Heart right ventricle (tissue), 16 donors: ENCODE results near the gene MBTD1. TPM values are rescaled to one million over a fixed set of nuclear protein-coding genes. Genes with fewer than 3 reads are reported as not detected.

Experiments used
- ATAC-seq, 8 donors: fragments of 200-7000 bp; cut with Tn5 transposase; one replicate each; pipeline ENCODE4 v1.9.1; 2020; ENCODE audit warnings: mild to moderate bottlenecking in 8 of 8, moderate library complexity in 8 of 8, moderate number of reproducible peaks in 1 of 8
- DNase-seq, 2 donors: peaks; one replicate each; pipeline ENCODE4 v3.0.0-alpha.2; 2020
- H3K27ac ChIP-seq, 10 donors: fragments of 200-600 bp; sonication (generic) in 2 of 10; one replicate each; pipeline versions ENCODE4 v1.5.0 to v1.8.0; 2020 to 2022; ENCODE audit warnings: mild to moderate bottlenecking in 3 of 10
- H3K27me3 ChIP-seq, 7 donors: fragments of 200-600 bp; one replicate each; pipeline ENCODE4 v1.8.0; 2021 to 2022; ENCODE audit warnings: mild to moderate bottlenecking in 2 of 7
- H3K36me3 ChIP-seq, 9 donors: fragments of 200-600 bp; sonication (generic) in 1 of 9; one replicate each; pipeline versions ENCODE4 v1.5.0 to v1.8.0; 2020 to 2022; ENCODE audit warnings: mild to moderate bottlenecking in 2 of 9
- H3K4me1 ChIP-seq, 9 donors: fragments of 200-600 bp; sonication (generic) in 1 of 9; one replicate each; pipeline versions ENCODE4 v1.5.0 to v1.8.0; 2020 to 2022; ENCODE audit warnings: mild to moderate bottlenecking in 4 of 9
- H3K4me3 ChIP-seq, 10 donors: fragments of 200-600 bp; sonication (generic) in 2 of 10; one replicate each; pipeline versions ENCODE4 v1.5.0 to v1.8.0; 2020 to 2022; ENCODE audit warnings: mild to moderate bottlenecking in 7 of 10, moderate library complexity in 2 of 10
- H3K9me3 ChIP-seq, 11 donors: fragments of 200-600 bp in 10 of 11; sonication (generic) in 2 of 11; one replicate each; pipeline versions ENCODE4 v1.5.0 to v1.8.0; 2013 to 2022; ENCODE audit warnings: mild to moderate bottlenecking in 2 of 11, control low read depth in 1 of 11, moderate library complexity in 1 of 11
- CTCF ChIP-seq, 9 donors: fragments of 200-600 bp; sonication (generic) in 2 of 9; IDR thresholded peaks; one replicate each; pipeline versions ENCODE4 v1.5.0 to v1.8.0; 2021 to 2022; ENCODE audit warnings: antibody characterized with exemption in 9 of 9, mild to moderate bottlenecking in 5 of 9, moderate library complexity in 1 of 9
- WGBS, 2 donors: extraction: QIAGEN DNeasy Blood & Tissue Kit; methylation state at CpG; one replicate each; pipeline ENCODE4 v1.1.7; 2013; ENCODE audit warnings: inconsistent platforms in 1 of 2; 5-methylcytosine and 5-hydroxymethylcytosine counted together
- intact Hi-C, 10 donors: fragments of 100-400 bp; cut with DNase I; formaldehyde crosslinking; loops; one replicate each; pipeline versions ENCODE4 v1.11.1 to v1.14.2; 2022
- polyA plus RNA-seq, 2 donors: library from polyadenylated mRNA; stranded (reverse); fragments of 200-250 nt; gene quantifications; one replicate each; pipeline ENCODE4 v1.2.3, GENCODE V29; 2013
- total RNA-seq, 10 donors: library from RNA; stranded (reverse); fragmentation: NEBNext Ultra II Directional in 3 of 10; extraction: Animal tissue kit (Norgen Biotek cat#: 25700) in 3 of 10; gene quantifications; one replicate each; pipeline versions ENCODE4 v1.2.1 to v1.2.4, GENCODE V29; 2021 to 2023
- donor health status: Arrhythmogenic right ventricular cardiomyopathy.
- donor health status: ischemic (EF 13 %, LVEDD 7.1; RV severe dilation, severe dysfunction).
- donor health status: healthy with polysubstance abuse.
- donor health status: DM: no; HTN: yes; CAD: no.
- donor health status: DM: no; HTN: no; CAD: no.
- donor health status: ischemic (EF 25% LVEDD 6.9; RV normal size, moderate dysfunction).
- donor health status: ischemic (EF 25% LVEDD 5.7; RV mildly dilated, moderate dysfunction).
- donor health status: healthy.
- donor health status: DM: yes; HTN: yes; CAD: no.
- donor health status: Ischemic cardiomyopathy.
- donor health status: ischemic (EF 35%, LVEDD 5.7; RV mildly dilated, moderate dysfunction).
- donor health status: nonischemic (EF 11% LVEDD 7.7; RV severe dilation, severe dysfunction).
- donor health status: DM: yes; HTN: yes; CAD: no.
- donor health status: PGD.
- donor health status: ischemic (EF 29% LVEDD 5.4; RV normal size, mild dysfunction).
- donor health status: nonischemic (EF 23%, LVEDD 6.1; RV moderate dilation, normal function).

MBTD1 gene
- total and polyA plus RNA-seq, 12 donors, result 1.8 to 11.4 (median 6.9) TPM

DNA sequence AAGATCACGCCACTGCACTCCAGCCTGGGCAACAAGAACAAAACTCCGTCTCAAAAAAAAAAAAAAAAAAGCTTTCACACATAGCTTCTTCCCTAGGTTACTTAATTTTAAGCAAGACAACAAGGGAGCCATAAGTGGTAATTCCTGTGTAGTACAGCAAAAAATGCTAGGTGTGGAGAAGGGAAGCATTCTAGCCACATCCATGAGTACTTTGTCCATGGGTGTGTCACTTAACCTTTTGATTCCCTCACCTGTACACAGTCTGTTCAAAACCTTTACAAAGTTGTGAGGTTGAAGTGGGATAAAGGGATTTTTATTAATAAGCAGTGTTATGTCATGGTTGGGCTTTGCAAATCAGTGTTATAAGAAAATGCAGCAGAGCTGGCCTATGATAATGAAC is 89.1 kb downstream of the MBTD1 start:
- Histone ChIP-seq H3K9me3 (no peaks in the 10 kb centered on the region), H3K4me1 (peaks cover 0 to 13% (median 7%) of the 10 kb centered on the region in 9 donors), H3K4me3 (no peak overlapping the region), H3K36me3 (peaks cover 0 to 83% (median 26%) of the 10 kb centered on the region in 9 donors), H3K27ac (no peak overlapping the region), H3K27me3 (no peaks in the 10 kb centered on the region)
- TF ChIP-seq CTCF (IDR thresholded peaks at IDR 0.05), result no peak
- no peak for ATAC-seq
- 98 to 100% methylated on average over 2 of the region's 2 CpGs for WGBS, 2 donors
- intact Hi-C loops, result no loop called here
- no peak for DNase-seq

DNA sequence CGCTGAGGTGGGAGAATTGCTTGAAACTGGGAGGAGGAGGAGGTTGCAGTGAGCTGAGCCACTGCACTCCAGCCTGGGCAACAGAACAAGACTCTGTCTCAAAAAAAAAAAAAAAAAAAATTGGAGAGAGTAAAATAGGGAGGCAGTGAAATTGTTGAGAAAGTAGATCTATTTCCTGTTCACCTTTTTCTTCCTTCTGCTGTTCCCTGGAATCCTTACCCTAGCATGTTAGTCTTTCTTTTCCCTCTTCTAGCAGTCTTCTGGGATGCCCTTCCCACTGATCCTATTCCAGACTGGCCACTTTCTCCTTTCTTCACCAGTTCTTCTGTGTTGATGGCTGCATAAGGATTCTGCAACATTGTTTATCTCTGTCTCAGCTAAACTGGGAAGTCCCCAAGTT is 90.5 kb downstream of the MBTD1 start:
- TF ChIP-seq CTCF (IDR thresholded peaks at IDR 0.05), result no peak
- DNase-seq (no peak), ATAC-seq (no peak)
- Histone ChIP-seq H3K27ac (no peak overlapping the region), H3K4me3 (no peak overlapping the region), H3K9me3 (no peaks in the 10 kb centered on the region), H3K36me3 (peaks cover 0 to 69% (median 26%) of the 10 kb centered on the region in 9 donors), H3K27me3 (no peaks in the 10 kb centered on the region), H3K4me1 (peaks cover 0 to 20% (median 14%) of the 10 kb centered on the region in 9 donors)
- intact Hi-C loops, result loop anchor here in 2 of 10 donors (5.0 kb wide), 2 partner anchors 93 to 167 kb away; partner anchors contain the start of genes MBTD1 (in 1 of the 2) and UTP18 (in 1 of the 2)
- WGBS, 2 donors, result 90 to 100% methylated on average over 1 of the region's 1 CpG

GRCh38 chr17:51166987-51167931 is 92.6 kb downstream of the MBTD1 start:
- DNase-seq (peak; percentile 16 to 56), ATAC-seq (peak; percentile 21 to 52 (median 43))
- TF ChIP-seq CTCF (IDR thresholded peaks at IDR 0.05), result peak; percentile 28 to 80 (median 67)
- Histone ChIP-seq H3K27ac (peak overlapping the region; percentile 76 to 98 (median 93)), H3K4me1 (peaks cover 0 to 20% (median 14%) of the 10 kb centered on the region in 9 donors), H3K27me3 (no peaks in the 10 kb centered on the region), H3K36me3 (peaks cover 0 to 60% (median 26%) of the 10 kb centered on the region in 9 donors), H3K9me3 (no peaks in the 10 kb centered on the region), H3K4me3 (peak overlapping the region; percentile 65 to 97 (median 90))
- intact Hi-C loops, result loop anchor here in 2 of 10 donors (1.0 to 5.0 kb wide), 3 partner anchors 46 to 165 kb away; partner anchors contain the start of genes MBTD1 (in 1 of the 2) and UTP18 (in 1 of the 2)
- WGBS, 2 donors, result 17 to 21% methylated on average over 42 of the region's 42 CpGs

GRCh38 chr17:51166198-51166986 is 93.5 kb downstream of the MBTD1 start, which contains the start of gene NME2:
NME2 (plus strand) TSS chr17:51166411; CDS start chr17:51166831, 420 bp downstream.
- Histone ChIP-seq H3K27ac (peak within 1 kb of the TSS; percentile 76 to 98 (median 93)), H3K27me3 (no peaks in the 10 kb centered on the region), H3K4me1 (peaks cover 0 to 20% (median 14%) of the 10 kb centered on the region in 9 donors), H3K4me3 (peak within 1 kb of the TSS; percentile 65 to 97 (median 90)), H3K36me3 (peaks cover 0 to 60% (median 26%) of the 10 kb centered on the region in 9 donors), H3K9me3 (no peaks in the 10 kb centered on the region)
- 1% methylated on average over 60 to 98 of the region's 98 CpGs for WGBS, 2 donors
- intact Hi-C loops, result loop anchor here in 2 of 10 donors (1.0 to 5.0 kb wide), 3 partner anchors 45 to 164 kb away; partner anchors contain the start of genes MBTD1 (in 1 of the 2) and UTP18 (in 1 of the 2)
- DNase-seq (peak; percentile 90 to 93), ATAC-seq (peak; percentile 95 to 97 (median 96))
- TF ChIP-seq CTCF (IDR thresholded peaks at IDR 0.05), result peak in 1 of 9 donors; percentile 14
